NOMO-1 treated with DMSO at 0.1 percent for 48 hours (cell line): ENCODE results near the gene PDHA2.
A peak's percentile ranks its signal among the peaks of the same experiment; 100 is the strongest.
"Not testable (repeated sequence)": the region's sequence is repeated elsewhere in the genome, so short reads cannot be mapped to it uniquely, and the experiment has no call there.

Experiments
- DNase-seq: peaks from one replicate; lab custom pipeline; 2025; ENCODE audit not compliant: unreplicated experiment; lab: John Stamatoyannopoulos, UW

PDHA2 gene

DNA sequence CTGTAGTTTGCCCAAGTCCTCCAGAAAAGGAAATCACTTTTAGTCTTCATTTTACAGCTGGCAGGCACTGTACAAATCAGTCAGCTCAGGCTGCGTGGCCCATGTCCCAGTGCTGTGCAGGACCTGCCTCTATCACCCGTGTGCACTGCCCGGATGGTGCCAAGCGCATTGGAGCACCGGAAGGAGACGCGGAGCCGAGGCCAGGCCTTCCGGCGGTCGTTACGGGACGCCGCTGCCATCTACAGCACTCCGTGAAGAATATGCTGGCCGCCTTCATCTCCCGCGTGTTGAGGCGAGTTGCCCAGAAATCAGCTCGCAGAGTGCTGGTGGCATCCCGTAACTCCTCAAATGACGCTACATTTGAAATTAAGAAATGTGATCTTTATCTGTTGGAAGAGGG lies at the start of gene PDHA2:
TSS of gene PDHA2 (plus strand) at position 203 of the 400 bp plus-strand sequence. CDS start at position 261, 58 bp downstream.
- no peak for DNase-seq

DNA sequence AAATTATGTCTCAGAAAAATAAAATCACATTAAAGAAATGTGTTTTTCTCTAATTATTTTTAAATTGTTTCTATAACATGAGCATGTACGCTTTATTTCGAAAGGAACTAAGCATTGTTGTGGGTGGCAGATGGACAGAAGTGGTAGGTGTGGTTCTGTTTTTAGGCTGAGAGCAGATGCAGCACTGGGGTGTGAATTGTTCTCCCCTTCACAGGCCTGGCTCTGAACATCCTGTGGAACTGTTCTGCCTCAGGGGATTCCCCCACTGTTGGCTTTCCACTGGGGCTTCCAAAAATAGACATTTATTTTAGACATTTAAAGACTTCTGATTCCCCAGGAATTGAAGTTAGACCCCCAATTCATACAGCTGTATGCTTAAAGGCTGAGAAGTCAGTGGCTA lies 41.9 kb upstream of the PDHA2 start:
- DNase-seq, result no peak

DNA sequence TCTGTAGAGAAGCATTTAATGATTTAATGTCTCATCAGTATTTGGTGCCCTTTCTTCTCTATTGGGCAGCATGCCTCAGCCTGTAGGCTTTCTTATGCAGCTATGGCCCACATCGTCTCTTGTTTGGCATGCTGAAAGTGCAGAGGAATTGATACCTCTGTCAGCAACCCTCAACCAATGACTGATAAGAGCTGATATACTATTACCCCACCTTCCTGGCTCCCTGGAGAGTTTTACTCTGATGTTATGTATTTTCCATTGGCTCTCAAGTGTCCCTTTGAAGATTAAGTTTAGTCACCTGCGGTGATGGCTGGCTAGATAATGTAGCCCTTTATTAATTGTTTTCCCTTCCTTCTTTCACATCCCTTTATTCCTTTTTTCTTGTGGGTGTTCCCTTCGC lies 41.2 kb upstream of the PDHA2 start:
- no peak for DNase-seq

DNA sequence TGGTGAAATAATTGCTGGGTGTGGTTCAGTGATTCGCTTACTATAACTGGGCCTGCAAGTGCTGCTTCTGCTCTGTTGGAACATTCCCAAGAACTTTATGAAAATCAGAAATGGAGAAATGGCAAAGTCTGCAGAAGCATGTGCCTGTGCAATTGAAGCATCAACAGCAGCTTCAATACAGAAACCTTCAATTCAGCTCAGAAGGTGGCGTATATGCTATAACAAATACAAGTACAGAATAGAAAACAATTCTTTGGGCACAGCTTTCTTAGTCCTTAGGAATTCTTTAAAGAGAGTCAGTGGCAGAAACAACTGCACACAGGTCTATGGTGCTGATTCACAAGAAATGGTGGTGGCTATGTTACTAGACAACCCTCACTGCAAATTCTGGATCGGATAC lies 18.0 kb upstream of the PDHA2 start:
- no peak for DNase-seq

DNA sequence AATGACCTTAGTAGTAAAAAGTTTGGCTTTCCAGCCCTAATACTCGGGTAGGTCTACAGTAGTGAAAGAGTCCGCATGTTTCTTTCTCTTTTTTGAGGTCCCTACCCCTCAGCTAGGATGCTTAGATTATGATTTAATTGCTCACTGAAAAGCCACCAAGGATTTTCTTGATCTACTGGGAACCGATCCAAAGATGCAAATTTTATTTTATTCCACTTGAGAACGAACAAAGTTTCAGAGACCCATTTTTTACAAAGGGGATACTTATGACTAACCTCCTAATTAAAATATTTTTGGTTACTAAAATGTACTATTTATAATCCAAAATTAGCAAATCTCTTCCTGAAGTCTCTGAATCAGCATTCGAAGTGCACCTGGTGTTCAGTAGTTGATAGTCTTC lies 14.3 kb upstream of the PDHA2 start:
- DNase-seq, result no peak

DNA sequence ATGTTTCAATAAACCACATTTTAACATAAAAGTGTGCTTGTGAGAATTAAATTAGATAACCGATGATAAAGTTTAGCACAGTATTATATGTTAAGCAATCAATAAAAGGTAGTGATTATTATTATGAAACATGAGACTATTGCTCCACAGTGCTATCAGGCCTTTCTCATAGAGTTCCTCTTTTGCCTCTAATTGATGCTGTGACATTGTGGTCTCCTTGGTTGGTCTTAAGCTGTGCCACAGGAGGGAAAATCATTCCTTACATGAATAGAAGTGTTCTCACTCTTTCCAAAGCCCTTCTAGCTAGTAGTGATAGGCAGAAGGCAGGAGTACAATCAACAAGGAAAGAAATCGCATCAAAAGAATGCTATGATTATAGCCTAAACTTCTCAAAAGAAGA lies 9.2 kb upstream of the PDHA2 start:
- DNase-seq, result peak; percentile 2

DNA sequence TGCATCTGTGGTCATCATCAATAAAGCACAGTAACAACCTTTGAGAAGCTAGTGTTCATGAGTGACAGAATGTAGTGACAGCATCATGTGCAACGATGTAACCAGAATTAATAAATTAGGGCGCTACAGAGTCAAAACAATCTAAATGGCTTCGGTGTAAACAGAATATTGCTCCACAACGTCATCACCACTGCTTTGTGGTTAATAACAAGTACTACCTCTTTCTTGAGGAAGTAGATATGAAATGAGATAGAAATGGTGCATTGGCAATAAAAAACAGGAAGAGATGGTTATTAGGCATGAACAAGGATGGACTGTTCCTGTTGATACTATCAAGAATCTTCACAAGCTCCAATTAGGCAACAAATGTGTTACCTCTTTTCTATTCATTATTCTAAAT lies 8.7 kb upstream of the PDHA2 start:
- DNase-seq, result peak; percentile 45

DNA sequence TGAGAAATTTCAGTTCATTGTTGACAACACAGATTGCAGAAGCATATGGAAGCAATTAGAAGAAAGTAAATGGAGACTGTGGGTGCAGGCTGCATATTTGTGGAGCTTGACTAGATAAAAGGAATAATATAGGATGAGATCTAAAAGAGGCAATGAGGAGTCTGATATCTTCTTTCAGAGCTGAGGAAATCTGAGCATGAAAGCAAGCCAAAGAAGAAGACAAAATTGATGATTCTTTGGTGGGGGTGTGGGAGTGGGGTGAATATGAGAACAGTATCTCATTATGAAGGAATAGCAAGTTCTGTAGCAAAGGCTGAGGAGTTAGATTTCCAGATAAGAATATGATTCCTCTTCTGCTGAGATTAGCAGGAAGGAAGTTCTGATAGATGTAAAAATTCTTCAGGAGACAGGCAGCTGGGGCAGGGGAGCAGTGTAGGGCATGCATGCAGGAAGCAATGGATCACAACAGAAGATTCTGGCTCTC lies 6.1 kb upstream of the PDHA2 start:
- no peak for DNase-seq

DNA sequence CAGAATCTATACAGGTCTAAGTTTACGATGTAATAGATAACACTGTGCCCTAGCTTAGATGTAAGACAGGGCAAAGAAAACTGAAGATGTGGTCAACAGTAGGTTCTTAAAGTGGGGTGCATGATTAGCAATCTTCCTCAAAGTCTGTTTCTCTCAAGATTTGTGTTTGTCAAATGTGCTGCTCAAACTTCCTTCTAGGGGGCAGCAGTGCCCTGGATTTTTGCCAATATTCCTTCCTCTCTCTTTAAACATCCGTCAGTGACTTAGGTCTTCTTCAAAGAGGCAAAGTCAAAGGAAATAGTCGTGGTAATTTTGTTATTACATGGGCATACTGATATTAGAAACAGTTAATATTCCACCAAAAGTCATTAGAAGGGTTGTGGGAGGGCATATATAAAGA lies 4.2 kb upstream of the PDHA2 start:
- no peak for DNase-seq

DNA sequence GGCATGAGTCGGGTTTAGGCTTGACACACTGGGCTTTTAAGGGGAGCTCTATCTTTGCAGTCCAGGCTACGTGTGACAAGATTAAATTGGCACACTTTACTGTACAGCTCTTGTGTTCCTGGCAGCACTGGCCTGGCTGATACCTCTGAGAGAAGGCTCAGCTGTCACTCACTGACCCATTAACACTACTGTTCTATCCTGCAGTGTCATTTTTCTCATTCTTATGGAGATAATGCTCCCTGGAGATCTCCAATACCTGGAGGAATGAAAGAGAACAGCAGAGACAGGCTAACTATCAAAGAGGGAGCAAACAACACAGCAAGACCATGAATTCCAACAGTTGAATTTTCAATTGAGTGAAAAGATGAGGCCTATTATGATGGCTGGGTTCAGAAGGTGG lies 1.7 kb upstream of the PDHA2 start:
- DNase-seq, result no peak

DNA sequence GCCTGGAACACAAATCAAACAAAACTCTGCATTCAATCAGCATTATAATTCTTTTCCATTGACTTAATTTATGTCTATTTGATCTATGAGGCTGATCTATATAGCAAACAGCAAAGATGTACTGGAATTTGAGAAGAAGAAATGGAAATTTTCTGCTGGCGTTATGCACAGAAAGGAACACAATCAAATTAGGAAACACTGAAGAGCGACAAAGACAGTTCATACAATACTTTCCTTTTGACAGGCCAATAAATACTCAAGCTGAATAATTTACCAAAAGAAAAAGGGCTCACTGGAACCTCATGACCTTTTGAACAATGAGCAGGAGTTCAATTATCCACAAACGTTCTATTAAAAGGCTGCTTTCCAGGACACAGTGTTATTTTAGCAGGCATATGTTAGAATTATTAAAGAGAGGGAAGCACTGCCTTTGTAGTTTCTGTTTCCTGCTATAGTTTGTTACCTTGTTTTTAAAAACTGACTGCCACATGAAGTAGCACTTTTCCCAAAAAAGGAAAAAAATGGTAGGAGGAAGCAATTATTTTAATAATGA lies 8.1 kb downstream of the PDHA2 start:
- DNase-seq, result no peak

DNA sequence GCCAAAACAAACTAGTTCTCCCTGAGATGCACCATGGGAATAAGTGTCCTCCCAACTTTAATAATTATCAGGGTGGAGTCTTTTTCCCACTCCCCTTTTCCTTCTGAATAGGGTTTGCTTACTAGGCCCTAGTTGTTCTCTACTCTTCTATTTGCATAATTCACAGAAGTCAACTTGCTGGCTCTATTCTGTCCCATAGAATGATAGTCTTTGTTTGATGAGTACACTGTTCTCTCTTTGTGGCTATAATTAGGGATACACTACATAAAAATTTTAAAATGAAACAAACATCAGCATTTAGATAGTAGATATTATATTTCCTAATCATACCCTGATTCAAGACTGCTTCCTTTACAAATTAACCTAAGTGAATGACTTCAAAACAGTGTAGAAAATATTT lies 10.3 kb downstream of the PDHA2 start:
- DNase-seq, result no peak

DNA sequence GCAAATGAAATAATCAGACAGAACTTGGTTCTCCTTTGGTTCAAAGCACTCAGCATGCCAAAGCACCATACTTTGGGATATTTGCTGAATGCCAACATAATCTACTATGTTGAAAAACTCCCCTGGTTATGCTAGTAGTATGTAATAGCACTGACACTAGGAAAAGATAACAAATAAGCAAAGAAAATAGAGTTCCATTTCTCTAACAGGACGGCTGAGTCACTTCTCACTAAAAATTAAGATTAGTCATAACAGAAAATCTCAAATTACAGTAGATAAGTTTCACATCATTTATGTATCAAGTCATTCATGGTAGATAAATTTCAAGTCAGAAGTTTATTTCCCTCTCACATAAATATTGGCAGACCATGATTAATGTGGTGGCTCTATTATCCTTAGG lies 17.9 kb downstream of the PDHA2 start:
- no peak for DNase-seq

DNA sequence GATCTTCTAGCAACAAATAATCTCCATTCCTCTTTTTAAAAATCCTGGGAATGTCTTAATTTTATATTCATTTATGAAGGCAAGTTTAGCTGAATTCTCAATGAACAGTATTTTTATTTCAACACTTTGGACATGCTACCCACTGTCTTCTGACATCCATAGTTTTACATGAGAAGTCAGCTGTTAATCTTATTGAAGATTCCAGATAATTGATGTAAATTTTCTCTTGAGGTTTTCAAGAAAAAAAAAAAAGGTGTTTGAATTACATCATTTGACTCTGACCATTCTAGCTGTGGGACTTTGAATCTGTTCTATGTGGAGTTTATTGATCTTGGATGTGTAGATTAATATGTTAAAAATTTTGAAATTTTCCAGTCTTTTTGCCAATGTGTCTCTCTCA lies 28.0 kb downstream of the PDHA2 start:
- DNase-seq, result no peak

DNA sequence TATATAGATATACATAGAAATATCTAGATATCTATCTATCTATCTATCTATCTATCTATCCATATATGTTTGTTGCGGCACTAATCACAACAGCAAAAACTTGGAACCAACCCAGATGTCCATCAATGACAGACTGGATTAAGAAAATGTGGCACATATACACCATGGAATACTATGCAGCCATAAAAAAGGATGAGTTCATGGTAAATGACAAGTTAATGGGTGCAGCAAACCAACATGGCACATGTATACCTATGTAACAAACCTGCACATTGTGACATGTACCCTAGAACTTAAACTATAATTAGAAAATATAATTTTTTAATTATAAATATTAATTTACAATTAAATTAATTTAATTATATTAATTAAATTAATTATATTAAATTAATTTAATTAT lies 29.5 kb downstream of the PDHA2 start:
- DNase-seq, result not testable (repeated sequence)

DNA sequence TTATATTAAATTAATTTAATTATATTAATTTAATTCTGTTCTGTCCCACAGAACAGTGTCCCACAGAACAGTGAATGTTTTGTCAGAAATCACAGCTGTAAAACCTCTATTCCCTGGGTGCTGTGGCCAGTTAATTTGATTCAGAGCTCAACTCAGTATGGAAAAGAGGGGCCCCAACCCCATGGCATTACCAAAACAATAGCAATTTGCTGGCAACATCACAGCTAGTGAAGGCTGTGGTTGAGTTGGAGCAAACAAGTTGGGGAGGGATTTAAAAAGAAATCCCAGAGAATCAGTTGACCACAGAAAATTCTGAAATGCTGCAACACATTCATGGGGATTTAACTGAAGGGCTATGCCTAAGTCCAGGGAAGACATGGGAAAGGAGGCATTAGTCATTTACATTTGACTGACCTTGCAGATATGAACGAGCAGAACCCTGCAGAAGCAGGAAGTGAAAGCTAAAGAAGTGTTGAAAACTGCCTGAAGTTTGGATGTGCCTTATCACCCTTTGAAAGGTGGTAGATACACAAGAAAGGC lies 30.1 kb downstream of the PDHA2 start:
- DNase-seq, result no peak

DNA sequence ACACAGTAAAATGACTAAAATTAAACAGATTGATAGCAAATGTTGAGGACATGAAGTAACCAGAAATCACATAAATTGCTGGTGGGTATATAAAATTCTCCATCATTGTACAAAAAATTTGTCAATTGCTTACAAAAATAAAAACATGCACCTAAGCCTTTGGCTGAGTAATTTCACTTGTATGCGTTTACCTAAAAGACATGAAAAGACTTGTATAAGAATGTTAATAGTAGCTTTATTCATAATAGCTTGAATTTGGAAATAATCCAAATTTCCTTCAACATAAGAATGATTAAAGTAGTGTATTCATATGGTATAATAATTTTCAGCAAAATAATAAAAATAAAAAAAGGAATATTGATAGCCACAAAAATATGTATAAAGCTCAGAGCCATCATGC lies 37.7 kb downstream of the PDHA2 start:
- DNase-seq, result no peak

DNA sequence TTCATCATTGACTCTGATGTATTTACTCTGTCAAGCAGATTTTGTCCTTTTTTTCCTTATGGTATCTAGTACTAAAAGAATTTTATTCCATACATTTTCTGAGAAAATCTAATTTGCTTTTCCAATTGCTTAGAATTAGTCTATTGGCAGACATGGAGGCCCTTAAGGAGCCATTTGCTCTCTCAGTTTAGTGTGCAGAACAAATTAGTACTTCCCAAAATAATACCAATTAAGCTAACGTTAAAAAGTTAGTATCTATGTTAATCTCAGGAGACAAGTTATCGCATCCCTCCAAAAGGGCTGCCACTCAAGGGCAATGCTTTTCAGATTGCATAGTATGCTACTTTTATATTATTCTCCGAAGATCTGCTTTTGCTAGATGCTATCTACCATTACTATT lies 47.7 kb downstream of the PDHA2 start:
- no peak for DNase-seq

DNA sequence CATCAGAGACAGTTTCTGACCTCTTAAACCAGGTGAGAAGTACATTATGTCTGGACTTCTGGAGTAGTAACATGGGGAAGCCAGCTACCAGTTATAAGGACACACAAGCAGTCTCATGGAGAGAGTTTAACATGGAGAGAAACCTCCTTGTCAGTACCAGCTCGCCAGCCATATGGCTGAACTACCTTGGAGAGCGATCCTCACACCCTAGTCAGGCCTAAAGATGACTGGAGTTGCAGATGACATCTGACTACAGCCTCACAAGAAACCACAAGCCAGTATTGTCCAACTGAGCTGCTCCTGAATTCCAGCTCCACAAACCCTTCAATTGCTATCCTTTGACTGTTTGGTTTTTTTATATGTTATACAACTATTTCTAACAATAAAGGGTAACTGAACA lies 49.8 kb downstream of the PDHA2 start:
- no peak for DNase-seq
